Type B pancreatic cell (in vitro differentiated cells): ENCODE measurements around the gene LMCD1. TPM values are rescaled to one million over a fixed set of nuclear protein-coding genes. Genes with fewer than 3 reads are reported as not detected.
A peak's percentile ranks its signal among the peaks of the same experiment; 100 is the strongest.

Source experiments
- DNase-seq: peaks from one replicate; pipeline ENCODE4 v3.0.0; 2021; ENCODE audit warnings: mixed read lengths; ENCODE audit not compliant: unreplicated experiment; ENCODE audit errors: extremely low spot score
- H3K27ac Mint-ChIP-seq: 2 replicates; pipeline ENCODE4 v1.8.0; 2021; ENCODE audit warnings: mild to moderate bottlenecking, mixed read lengths
- H3K27me3 Mint-ChIP-seq: 2 replicates; pipeline ENCODE4 v1.8.0; 2021; ENCODE audit warnings: mixed read lengths
- H3K36me3 Mint-ChIP-seq: 2 replicates; pipeline ENCODE4 v1.8.0; 2021; ENCODE audit warnings: mixed read lengths
- H3K4me1 Mint-ChIP-seq: one replicate; pipeline ENCODE4 v1.8.0; 2021; ENCODE audit warnings: mixed read lengths; ENCODE audit not compliant: unreplicated experiment
- H3K4me3 Mint-ChIP-seq: 2 replicates; pipeline ENCODE4 v1.8.0; 2021; ENCODE audit warnings: mild to moderate bottlenecking, mixed read lengths
- H3K9me3 Mint-ChIP-seq: 2 replicates; pipeline ENCODE4 v1.8.0; 2021; ENCODE audit warnings: mixed read lengths
- total RNA-seq: library from RNA; stranded (reverse); gene quantifications from 2 replicates; pipeline ENCODE4 v1.2.1, GENCODE V29; 2021; ENCODE audit warnings: low replicate concordance
- TF ChIP-seq, protein P1 (sequence below): fragments of 200-600 bp; sonication (generic); conservative IDR thresholded peaks from 2 replicates; pipeline ENCODE4 v1.5.0; 2021; ENCODE audit warnings: antibody characterized with exemption, mild to moderate bottlenecking

The LMCD1 gene
- total RNA-seq, 1 donor from 2014 or later, result 33.1 TPM

DNA sequence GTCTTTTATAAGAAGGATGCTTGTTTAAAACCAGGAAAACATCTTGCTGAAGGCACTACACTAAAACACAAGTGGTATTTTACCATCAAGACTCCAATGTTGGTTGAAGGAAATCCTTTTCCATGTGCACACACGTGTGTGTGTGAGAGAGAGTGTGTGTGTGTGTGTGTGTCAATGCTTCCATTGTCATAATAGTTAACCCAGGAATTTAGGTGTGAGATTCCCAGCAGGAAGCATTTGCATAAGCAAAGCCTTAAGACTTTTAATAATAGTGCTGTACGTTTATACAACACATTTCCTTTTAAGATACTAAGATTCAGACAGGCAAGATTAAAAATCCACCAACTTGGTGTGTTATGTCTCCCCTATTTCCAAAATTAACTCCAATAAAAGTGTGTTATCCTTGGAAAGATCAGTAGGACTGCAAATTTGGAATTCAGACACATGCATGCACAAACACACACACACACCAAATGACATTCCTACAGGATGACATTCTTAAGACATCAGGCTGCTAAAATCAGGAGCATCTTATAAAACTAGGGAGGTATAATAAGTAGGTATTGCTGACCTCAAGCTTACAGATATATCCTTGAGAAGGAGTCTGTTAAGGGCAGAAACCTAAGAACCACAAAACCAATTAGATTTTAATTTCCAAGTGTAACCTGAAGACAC is 18.3 kb downstream of the LMCD1 start:
- peaks cover 7% of the 10 kb centered on the region for H3K36me3 Mint-ChIP-seq
- H3K27ac Mint-ChIP-seq, result no peak overlapping the region
- H3K27me3 Mint-ChIP-seq, result no peaks in the 10 kb centered on the region
- peaks cover 4% of the 10 kb centered on the region for H3K9me3 Mint-ChIP-seq
- TF ChIP-seq, protein P1, sequence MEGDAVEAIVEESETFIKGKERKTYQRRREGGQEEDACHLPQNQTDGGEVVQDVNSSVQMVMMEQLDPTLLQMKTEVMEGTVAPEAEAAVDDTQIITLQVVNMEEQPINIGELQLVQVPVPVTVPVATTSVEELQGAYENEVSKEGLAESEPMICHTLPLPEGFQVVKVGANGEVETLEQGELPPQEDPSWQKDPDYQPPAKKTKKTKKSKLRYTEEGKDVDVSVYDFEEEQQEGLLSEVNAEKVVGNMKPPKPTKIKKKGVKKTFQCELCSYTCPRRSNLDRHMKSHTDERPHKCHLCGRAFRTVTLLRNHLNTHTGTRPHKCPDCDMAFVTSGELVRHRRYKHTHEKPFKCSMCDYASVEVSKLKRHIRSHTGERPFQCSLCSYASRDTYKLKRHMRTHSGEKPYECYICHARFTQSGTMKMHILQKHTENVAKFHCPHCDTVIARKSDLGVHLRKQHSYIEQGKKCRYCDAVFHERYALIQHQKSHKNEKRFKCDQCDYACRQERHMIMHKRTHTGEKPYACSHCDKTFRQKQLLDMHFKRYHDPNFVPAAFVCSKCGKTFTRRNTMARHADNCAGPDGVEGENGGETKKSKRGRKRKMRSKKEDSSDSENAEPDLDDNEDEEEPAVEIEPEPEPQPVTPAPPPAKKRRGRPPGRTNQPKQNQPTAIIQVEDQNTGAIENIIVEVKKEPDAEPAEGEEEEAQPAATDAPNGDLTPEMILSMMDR, result no peak
- H3K4me1 Mint-ChIP-seq, result peaks cover 39% of the 10 kb centered on the region
- DNase-seq, result no peak
- no peak overlapping the region for H3K4me3 Mint-ChIP-seq

DNA sequence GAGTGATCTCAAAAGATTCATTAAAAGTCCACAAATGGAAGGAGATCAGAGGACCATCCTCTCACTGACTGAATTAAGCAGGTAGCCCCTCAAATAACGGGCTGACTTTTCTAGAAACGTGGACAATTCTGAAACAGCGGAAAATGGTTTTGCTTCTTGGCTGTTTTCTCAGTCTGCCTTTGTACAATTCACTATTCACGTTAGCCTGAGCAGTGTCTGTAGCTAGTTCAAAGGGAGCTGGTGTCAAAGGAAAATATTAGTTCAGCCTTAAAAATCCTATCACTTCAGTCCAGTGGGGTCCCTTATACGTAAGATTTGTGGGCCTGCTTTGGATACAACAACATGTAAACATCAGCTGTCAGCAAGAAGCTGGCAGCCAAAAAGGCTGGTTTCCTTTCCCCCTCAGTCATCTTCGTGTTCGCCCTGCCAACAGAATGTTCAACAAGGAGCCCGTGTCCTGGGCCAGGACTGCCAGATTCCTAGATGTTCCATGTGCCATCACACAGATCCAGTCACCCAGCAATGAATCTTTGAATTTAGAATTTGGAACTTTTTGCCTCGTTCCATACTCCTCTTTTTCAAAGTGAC is 19.3 kb downstream of the LMCD1 start:
- DNase-seq, result no peak
- H3K36me3 Mint-ChIP-seq, result no peaks in the 10 kb centered on the region
- peaks cover 4% of the 10 kb centered on the region for H3K9me3 Mint-ChIP-seq
- peak overlapping the region; percentile 40 for H3K27ac Mint-ChIP-seq
- no peaks in the 10 kb centered on the region for H3K27me3 Mint-ChIP-seq
- no peak overlapping the region for H3K4me3 Mint-ChIP-seq
- peaks cover 33% of the 10 kb centered on the region for H3K4me1 Mint-ChIP-seq
- TF ChIP-seq, protein P1, result no peak

DNA sequence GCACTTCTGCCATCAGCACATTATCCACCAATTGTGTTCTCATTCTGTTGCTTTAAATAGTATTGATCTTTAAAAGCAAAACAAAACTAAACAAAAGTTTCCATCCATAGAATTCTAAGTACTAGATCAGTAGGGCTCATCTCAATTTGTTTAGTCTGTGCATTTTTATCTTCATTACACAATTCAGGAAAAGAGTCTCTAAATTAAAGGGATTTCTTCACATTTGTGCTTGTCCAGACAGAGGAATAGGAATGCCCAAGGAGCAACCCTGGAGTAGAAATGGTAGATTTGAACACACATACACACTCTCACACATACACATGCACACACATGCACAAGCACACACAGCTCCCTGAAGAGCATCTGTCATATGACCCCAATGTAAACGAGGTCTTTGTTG is 21.4 kb downstream of the LMCD1 start:
- no peak for DNase-seq
- peak overlapping the region; percentile 14 for H3K4me3 Mint-ChIP-seq
- H3K9me3 Mint-ChIP-seq, result peaks cover 4% of the 10 kb centered on the region
- no peak overlapping the region for H3K27ac Mint-ChIP-seq
- H3K36me3 Mint-ChIP-seq, result no peaks in the 10 kb centered on the region
- TF ChIP-seq, protein P1, result no peak
- H3K27me3 Mint-ChIP-seq, result no peaks in the 10 kb centered on the region
- H3K4me1 Mint-ChIP-seq, result peaks cover 46% of the 10 kb centered on the region

DNA sequence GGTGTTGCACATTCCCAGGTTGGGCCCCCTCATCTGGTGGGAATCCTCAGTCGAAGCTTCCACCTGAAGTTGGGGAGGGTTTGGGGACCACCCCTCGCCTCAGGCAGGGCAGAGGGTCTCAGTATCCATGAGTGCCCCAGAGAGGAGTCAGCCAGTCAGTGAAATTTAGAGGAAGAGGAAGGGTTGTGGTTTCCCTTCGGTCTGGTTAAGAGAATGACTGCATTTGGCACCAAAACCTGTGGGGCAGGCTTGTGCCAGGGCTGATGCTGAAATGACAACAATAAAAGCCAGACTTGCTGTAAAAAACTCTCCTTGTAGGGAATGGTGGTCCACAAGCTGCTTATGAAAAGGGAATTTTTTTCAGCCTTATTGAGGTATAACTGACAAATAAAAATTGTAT is 22.6 kb downstream of the LMCD1 start:
- H3K36me3 Mint-ChIP-seq, result no peaks in the 10 kb centered on the region
- H3K27me3 Mint-ChIP-seq, result no peaks in the 10 kb centered on the region
- no peak for DNase-seq
- no peak overlapping the region for H3K27ac Mint-ChIP-seq
- no peak overlapping the region for H3K4me3 Mint-ChIP-seq
- H3K4me1 Mint-ChIP-seq, result peaks cover 55% of the 10 kb centered on the region
- TF ChIP-seq, protein P1, result no peak
- no peaks in the 10 kb centered on the region for H3K9me3 Mint-ChIP-seq

DNA sequence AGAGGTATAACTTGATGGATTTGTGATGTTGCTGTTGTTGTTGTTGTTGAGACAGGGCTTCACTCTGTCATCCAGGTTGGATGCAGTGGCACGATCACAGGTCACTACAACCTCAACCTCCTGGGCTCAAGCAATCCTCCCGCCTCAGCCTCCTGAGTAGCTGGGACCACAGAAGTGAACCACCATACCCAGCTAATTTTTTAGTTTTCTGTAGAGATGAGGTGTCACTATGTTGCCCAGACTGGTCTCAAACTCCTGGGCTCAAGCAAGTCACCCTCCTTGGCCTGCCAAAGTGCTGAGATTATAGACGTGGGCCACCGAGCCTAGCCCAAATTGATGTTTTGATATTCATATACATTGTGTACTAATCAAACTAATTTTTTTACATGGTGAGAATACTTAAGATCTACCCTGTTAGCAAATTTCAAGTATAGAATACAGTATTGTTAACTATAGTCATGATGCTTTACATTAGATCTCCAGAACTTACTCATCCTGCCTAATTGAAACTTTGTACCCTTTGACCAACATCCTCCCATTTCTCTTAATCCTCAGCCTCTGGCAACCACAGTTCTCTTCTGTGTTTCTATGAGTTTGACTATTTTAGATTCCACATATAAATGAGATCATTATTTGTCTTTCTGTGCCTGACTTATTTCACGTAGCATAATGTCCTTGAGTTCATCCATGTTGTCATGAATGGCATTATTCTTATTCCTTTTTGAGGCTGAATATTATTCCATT is 23.2 kb downstream of the LMCD1 start:
- no peaks in the 10 kb centered on the region for H3K9me3 Mint-ChIP-seq
- H3K27me3 Mint-ChIP-seq, result no peaks in the 10 kb centered on the region
- DNase-seq, result no peak
- no peak overlapping the region for H3K4me3 Mint-ChIP-seq
- no peaks in the 10 kb centered on the region for H3K36me3 Mint-ChIP-seq
- H3K4me1 Mint-ChIP-seq, result peaks cover 57% of the 10 kb centered on the region
- H3K27ac Mint-ChIP-seq, result no peak overlapping the region
- TF ChIP-seq, protein P1, result no peak
